ENCODE measurements around the gene BMAL2.
A peak's percentile ranks its signal among the peaks of the same experiment; 100 is the strongest.

The BMAL2 gene

GRCh38 chr12:27324530-27324929 is 8.1 kb upstream of the BMAL2 start:
- 0 out of 2 replicates have a peak, but pooled peaks cover 5% of the 10 kb centered on the region for H3K79me2 ChIP-seq (ENCODE audit: low read length)
- H4K20me1 ChIP-seq (ENCODE audit: insufficient read depth, low read length), result no peaks in the 10 kb centered on the region
- no peak overlapping the region for H3K27ac ChIP-seq (ENCODE audit: low read length)
- peaks cover 4% of the 10 kb centered on the region; the same call in 1 of the 2 replicates for H3F3A ChIP-seq (ENCODE audit: insufficient read depth, low read length)
- no peak overlapping the region for H3K4me2 ChIP-seq (ENCODE audit: low read depth, low read length)
- H3K4me1 ChIP-seq (ENCODE audit: low read length), result no peaks in the 10 kb centered on the region
- no peaks in the 10 kb centered on the region for H3K9me2 ChIP-seq (replicated peaks; ENCODE audit: insufficient read depth, low read length)
- TF ChIP-seq EZH2phosphoT487 (IDR thresholded peaks at IDR 0.05; ENCODE audit: low read length), result no peak
- TF ChIP-seq, protein P1, sequence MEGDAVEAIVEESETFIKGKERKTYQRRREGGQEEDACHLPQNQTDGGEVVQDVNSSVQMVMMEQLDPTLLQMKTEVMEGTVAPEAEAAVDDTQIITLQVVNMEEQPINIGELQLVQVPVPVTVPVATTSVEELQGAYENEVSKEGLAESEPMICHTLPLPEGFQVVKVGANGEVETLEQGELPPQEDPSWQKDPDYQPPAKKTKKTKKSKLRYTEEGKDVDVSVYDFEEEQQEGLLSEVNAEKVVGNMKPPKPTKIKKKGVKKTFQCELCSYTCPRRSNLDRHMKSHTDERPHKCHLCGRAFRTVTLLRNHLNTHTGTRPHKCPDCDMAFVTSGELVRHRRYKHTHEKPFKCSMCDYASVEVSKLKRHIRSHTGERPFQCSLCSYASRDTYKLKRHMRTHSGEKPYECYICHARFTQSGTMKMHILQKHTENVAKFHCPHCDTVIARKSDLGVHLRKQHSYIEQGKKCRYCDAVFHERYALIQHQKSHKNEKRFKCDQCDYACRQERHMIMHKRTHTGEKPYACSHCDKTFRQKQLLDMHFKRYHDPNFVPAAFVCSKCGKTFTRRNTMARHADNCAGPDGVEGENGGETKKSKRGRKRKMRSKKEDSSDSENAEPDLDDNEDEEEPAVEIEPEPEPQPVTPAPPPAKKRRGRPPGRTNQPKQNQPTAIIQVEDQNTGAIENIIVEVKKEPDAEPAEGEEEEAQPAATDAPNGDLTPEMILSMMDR (IDR thresholded peaks at IDR 0.05; ENCODE audit: low read length), result no peak
- TF ChIP-seq EZH2 (optimal IDR thresholded peaks at IDR 0.05; ENCODE audit: low read depth, low read length), result no peak
- H2AFZ ChIP-seq (ENCODE audit: low read length), result no peak overlapping the region
- no peak for DNase-seq
- no peak overlapping the region for H3K9ac ChIP-seq (ENCODE audit: low read length)
- H3K27me3 ChIP-seq (replicated peaks; ENCODE audit: insufficient read depth, low read length), result no peaks in the 10 kb centered on the region
- no peak overlapping the region for H3K4me3 ChIP-seq (ENCODE audit: low read length)
- H3K36me3 ChIP-seq (replicated peaks; ENCODE audit: insufficient read depth, low read length), result peaks cover 18% of the 10 kb centered on the region; the same call in 1 of the 2 replicates
- H3K9me3 ChIP-seq (replicated peaks; ENCODE audit: insufficient read depth, low read length), result no peaks in the 10 kb centered on the region

DNA sequence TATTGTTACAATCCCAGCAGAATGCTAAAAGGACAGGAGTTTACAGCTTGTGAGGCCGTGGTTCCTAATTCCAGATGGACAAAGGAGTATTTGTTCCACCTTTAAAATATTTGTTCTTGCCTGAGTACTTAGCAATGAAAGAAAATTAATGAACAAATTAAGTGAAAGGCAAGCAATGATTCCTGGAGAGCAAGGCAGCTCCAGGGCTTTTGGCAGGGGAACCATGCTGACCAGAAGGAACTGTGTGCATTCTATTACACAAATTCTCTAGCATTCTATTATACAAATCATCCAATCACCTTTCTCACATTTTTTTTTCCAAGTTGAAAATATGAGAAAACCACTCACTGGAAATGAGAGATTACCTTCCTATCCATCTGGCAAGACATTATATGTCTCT is 1.8 kb upstream of the BMAL2 start:
- Histone ChIP-seq H2AFZ (ENCODE audit: low read length) (peak overlapping the region; percentile 99), H3K27me3 (replicated peaks; ENCODE audit: insufficient read depth, low read length) (no peaks in the 10 kb centered on the region), H3K9ac (ENCODE audit: low read length) (peak overlapping the region; percentile 77; the same call in 1 of the 2 replicates), H3K27ac (ENCODE audit: low read length) (peak overlapping the region; percentile 81; the same call in 1 of the 2 replicates), H3K36me3 (replicated peaks; ENCODE audit: insufficient read depth, low read length) (no peaks in the 10 kb centered on the region), H3K4me2 (ENCODE audit: low read depth, low read length) (peak overlapping the region; percentile 87), H3K9me3 (replicated peaks; ENCODE audit: insufficient read depth, low read length) (no peaks in the 10 kb centered on the region), H3K9me2 (replicated peaks; ENCODE audit: insufficient read depth, low read length) (no peaks in the 10 kb centered on the region), H4K20me1 (ENCODE audit: insufficient read depth, low read length) (no peaks in the 10 kb centered on the region; the same call in 1 of the 2 replicates), H3F3A (ENCODE audit: insufficient read depth, low read length) (peaks cover 30% of the 10 kb centered on the region), H3K79me2 (ENCODE audit: low read length) (peaks cover 26% of the 10 kb centered on the region), H3K4me3 (ENCODE audit: low read length) (peak overlapping the region; percentile 93), H3K4me1 (ENCODE audit: low read length) (peaks cover 28% of the 10 kb centered on the region)
- no peak for DNase-seq
- no peak for TF ChIP-seq EZH2 (optimal IDR thresholded peaks at IDR 0.05; ENCODE audit: low read depth, low read length)
- no peak for TF ChIP-seq EZH2phosphoT487 (IDR thresholded peaks at IDR 0.05; ENCODE audit: low read length)
- TF ChIP-seq, protein P1 (IDR thresholded peaks at IDR 0.05; ENCODE audit: low read length), result no peak

DNA sequence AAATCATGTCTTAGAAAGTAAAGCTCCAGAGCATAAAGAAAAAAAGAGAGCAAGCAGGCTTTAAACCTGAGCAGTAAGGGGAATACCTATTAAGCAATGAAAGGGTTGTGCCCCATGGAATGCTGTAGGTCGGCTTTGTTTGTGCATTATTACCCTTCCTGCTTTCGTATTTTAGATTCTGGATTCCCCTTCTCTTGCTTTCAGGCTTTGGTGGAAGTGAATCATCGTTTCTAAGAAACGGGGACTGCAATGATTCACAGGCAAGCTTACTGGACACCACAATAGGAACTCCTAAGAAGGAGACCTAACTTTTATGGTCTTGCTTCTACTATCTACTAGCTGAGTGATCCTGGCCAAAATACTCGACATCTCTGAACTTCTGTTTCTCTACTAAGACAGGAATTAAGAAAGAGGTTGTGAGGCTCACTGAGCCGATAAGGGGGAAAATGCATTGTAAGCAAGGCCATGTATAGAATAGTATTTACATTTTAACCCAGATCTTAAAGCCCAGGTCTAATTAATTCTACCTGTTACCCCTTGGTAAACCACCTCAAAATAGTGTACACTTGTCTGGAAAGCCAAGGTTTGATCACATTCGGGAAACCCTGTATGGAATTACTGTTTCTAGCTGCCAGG is 1.2 kb upstream of the BMAL2 start:
- H3K4me3 ChIP-seq (ENCODE audit: low read length), result peak overlapping the region; percentile 93
- no peaks in the 10 kb centered on the region for H3K9me3 ChIP-seq (replicated peaks; ENCODE audit: insufficient read depth, low read length)
- H2AFZ ChIP-seq (ENCODE audit: low read length), result peak overlapping the region; percentile 99

More for the DNA sequence above, 1.2 kb upstream of the BMAL2 start:
- no peaks in the 10 kb centered on the region for H3K36me3 ChIP-seq (replicated peaks; ENCODE audit: insufficient read depth, low read length)
- no peaks in the 10 kb centered on the region for H3K27me3 ChIP-seq (replicated peaks; ENCODE audit: insufficient read depth, low read length)
- H3K9ac ChIP-seq (ENCODE audit: low read length), result peak overlapping the region; percentile 77
- peaks cover 28% of the 10 kb centered on the region for H3F3A ChIP-seq (ENCODE audit: insufficient read depth, low read length)
- TF ChIP-seq EZH2phosphoT487 (IDR thresholded peaks at IDR 0.05; ENCODE audit: low read length) (no peak), EZH2 (optimal IDR thresholded peaks at IDR 0.05; ENCODE audit: low read depth, low read length) (no peak)
- TF ChIP-seq, protein P1 (IDR thresholded peaks at IDR 0.05; ENCODE audit: low read length), result no peak
- H3K4me2 ChIP-seq (ENCODE audit: low read depth, low read length), result peak overlapping the region; percentile 87
- peaks cover 32% of the 10 kb centered on the region for H3K79me2 ChIP-seq (ENCODE audit: low read length)
- H3K9me2 ChIP-seq (replicated peaks; ENCODE audit: insufficient read depth, low read length), result no peaks in the 10 kb centered on the region
- H4K20me1 ChIP-seq (ENCODE audit: insufficient read depth, low read length), result no peaks in the 10 kb centered on the region; the same call in 1 of the 2 replicates
- DNase-seq, result peak; percentile 63
- H3K27ac ChIP-seq (ENCODE audit: low read length), result peak overlapping the region; percentile 81
- peaks cover 28% of the 10 kb centered on the region for H3K4me1 ChIP-seq (ENCODE audit: low read length)

All from MM.1S (cell line).